GM19455 (cell line): ENCODE results near the gene GRHL1.
"Not testable (repeated sequence)": the region's sequence is repeated elsewhere in the genome, so short reads cannot be mapped to it uniquely, and the experiment has no call there.

Experiments used
- ATAC-seq: cut with Tn5 transposase; IDR thresholded peaks from one replicate; pipeline ENCODE4 v1.9.1; 2021; ENCODE audit not compliant: unreplicated experiment

GRHL1 gene

DNA sequence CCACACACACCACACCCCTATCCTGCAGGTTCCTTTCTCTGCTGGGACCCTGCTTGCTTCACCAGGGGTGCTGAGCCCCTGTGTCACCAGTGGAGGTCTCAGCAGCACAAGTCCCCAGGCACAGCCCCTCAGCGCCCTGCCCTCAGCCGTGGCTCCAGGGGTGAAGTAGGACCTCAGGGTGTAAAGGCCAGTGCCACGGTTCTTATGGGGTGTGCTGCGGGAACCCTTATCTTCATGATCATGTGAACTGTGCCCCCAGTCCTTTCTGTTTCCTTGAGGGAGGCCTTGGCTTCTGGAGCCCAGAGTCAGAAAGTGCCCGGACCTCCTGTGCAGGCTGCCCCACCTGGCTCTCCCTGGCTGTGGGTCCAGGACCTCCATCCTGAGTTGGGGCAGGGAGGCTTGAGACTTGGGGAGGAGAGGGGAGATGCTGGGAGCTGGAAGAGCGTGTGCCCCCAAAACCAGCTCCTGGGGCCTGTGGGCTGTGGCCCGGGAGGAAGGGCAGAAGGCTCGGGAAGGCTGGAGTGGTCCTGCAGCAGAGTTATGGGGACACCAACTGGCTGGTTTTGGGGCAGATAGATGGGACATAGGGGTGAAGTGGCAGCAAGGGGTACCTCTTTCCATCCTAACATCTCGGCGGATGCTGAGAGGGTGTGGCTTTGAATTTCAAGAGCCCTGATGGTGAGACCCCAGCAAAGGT is 71.6 kb downstream of the GRHL1 start:
- no peak for ATAC-seq

GRCh38 chr2:10026940-10027569 is 75.6 kb downstream of the GRHL1 start:
- ATAC-seq, result no peak

DNA sequence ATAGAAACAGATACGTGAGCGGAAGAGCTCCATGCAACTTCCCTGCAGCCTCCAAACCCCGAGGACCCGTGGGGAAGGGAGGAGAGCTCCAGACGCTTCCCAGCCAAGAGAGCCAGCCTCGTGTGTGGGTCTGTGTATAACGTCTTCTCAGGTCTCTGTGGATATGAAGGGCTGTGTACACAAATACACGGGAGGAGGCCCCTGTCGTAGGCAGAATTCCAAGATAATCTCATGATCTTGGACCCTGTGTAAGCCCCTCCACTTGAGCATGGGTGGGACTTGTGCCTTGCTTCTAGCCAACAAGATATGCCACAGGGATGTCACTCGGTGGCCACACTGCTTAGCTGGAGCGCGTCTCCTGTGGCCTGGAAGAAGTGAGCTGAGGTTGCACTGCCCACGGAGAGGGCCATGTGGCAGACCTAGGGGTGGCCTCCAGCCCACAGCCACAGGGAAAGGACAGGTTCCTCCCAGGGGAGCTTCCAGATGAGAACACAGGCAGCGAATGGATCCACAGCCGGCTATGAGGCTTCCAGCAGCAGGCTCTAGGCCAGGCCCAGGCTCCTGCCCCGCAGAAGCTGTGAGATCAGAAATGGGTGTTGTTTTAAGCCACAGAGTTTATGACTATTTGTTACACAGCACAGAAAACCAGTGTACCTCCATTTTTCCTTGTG is 76.3 kb downstream of the GRHL1 start:
- no peak for ATAC-seq

DNA sequence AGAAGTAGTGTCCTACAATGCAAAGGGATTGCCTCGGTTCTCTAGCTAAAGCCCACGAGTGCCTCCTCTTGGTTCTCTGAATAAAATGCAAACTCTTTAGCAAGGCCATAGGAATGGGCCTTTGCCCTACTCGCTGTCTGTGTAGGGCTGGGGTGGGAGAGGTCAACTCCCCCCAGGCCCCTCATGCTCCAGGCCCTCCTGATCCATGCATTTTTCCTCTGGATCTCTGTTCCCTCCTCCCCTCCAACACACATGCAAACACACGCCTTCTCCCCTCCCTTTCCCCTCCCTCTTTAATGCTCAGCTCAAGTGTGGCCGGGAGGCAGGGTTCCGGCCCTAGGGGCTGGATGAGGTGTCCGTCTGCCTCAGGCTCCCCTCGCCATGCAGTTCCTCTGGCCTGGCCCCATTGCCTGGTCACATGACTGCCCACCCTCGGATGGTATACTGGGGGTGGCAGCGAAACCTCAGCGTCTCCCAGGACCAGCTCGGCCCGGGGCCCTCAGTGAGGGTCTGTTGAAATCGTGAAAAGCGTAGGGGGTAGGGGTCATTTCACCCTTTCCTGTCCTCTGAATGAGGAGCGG is 77.0 kb downstream of the GRHL1 start:
- ATAC-seq, result no peak

DNA sequence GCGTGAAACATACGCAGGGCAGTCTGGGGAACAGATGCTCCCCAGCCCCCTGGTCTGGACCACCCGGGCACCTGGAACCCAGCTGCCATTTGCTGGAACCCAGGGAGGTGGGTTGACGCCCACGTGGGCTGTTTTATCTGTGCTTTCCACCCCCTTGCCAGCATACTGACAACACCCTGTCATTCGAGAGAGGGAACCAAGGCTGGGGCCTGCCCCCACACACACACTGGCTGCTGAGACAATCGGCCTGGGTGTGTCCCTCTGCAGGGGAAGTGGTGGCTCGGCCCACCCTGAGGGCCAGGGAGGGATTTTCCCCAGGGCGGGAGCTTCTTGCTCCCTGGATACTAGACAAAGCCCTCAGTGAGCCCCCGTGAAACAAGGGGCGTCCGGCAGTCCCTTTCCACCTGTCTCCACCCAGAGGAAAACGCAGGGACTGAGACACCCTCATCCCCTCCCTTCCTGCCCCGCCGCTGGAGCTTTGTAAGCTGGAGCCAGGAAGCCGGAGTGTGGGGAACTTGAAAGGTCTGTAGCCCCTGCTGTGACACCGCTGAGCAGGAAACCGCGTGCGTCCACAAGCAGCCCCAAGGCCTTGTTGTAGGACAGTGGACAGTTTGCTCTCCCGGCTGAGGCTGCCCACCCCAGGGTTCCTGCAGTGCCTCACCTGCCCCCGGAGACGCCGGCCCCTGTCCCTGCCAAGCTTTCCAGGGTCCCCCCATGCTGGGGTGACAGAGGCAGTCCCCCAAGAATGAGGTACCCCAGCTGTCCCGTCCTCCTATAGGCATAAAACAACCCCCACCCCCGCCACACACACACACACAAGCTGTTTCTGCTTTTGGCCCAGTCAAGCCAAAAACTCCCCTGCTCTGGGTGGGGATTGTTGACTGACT is 77.7 kb downstream of the GRHL1 start:
- ATAC-seq, result peak; percentile 54

DNA sequence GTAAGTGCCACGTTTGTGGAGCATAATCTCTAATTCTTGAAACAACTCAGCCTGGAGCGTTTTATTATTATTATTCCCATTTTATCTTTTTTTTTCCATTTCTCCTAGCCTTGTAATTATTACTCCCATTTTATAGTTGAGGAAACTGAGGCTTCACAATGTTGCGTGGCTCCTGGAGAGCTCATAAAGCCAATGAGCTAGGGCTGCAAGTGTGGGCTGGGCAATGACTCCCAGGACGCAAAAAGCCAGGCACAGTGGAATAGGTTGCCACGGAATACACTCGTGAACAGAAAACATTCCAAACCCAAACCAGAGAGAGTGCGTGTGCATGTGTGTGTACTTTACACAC is 78.4 kb downstream of the GRHL1 start:
- no peak for ATAC-seq

DNA sequence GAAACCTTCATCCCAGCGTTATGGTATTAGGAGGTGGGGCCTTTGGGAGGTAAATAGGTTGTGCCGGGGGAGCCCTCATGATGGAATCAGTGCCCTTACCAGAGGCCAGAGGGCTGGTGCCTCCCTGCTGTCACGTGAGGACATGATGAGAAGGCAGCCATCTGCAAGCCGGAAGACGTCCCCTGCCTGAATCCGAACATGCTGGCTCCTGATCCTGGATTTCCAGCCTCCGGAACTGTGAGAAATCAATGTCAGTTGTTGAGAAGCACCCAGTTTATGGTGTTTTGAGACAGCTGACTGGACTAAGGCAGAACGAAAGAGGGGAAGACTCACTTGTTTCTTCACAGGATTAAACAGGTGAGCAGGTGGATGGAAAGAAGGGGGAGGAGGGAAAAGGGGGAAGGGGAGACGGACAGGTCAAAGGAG is 78.8 kb downstream of the GRHL1 start:
- no peak for ATAC-seq

DNA sequence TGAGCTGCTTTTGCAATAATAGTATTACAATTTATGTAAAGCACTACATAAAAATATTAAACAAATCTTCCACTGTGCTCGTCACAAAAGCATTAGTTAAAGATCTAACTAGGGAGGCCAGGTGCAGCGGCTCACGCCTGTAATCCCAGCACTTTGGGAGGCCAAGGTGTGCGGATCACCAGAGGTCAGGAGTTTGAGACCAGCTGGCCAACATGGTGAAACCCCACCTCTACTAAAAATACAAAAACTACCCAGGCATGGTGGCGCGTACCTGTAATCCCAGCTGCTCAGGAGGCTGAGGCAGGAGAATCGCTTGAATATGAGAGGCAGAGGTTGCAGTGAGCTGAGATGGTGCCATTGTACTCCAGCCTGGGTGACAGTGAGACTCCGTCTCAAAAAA is 79.3 kb downstream of the GRHL1 start:
- ATAC-seq, result not testable (repeated sequence)

DNA sequence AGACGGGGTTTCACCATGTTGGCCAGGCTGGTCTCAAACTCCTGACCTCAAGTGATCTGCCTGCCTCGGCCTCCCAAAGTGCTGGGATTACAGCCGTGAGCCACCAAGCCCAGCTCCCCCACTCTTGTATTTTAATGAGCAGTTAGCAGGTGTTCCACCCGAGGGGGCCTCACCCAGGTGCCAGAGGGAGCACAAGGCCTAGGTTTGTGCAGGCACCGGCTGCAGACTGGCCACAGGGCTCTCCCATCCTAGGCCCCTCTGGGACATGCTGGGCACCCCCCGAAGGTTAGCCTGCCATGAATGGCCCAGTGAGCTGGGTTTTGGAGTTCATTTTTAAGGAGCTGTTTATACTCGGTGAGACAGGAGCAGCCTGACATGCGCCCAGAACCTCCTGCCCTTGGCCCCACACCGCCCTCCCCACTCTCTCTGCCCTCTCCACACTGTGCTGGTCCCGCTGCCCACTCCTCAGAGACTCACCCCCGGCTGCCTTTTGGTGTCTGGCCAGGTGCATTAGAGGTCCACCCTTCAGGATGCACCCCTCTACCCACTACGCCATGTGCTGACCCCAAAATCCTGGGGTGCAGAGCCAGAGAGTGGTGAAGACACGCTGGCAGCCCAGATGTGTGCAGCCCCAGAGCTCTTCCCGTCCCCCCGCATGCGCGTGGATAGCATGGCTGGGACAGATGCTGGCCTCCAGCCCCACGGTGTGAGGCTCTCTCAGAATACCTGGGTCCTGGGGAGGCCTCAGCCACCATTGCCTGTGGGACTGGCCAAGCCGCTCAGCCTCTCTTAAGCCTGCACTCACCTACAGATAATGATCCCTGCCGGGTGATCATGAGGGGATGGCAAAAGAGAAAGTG is 80.6 kb downstream of the GRHL1 start:
- no peak for ATAC-seq

DNA sequence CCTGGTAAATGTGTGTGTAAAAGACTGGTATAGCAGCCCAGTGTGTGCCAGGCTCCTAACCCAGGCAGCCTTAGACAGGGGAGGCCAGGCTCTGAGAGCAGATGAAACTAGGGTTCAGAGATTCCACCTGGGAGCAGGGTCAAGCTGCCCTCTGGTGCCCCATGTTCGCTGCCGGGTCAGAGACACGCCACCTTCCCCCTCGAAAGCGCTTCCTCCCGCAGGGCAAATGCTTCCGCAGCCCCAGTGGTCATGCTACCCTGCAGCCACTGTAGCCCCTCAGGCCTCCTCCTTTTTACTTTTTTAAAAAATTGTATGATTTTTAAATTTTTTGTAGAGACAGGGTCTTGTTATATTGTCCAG is 81.2 kb downstream of the GRHL1 start:
- no peak for ATAC-seq

DNA sequence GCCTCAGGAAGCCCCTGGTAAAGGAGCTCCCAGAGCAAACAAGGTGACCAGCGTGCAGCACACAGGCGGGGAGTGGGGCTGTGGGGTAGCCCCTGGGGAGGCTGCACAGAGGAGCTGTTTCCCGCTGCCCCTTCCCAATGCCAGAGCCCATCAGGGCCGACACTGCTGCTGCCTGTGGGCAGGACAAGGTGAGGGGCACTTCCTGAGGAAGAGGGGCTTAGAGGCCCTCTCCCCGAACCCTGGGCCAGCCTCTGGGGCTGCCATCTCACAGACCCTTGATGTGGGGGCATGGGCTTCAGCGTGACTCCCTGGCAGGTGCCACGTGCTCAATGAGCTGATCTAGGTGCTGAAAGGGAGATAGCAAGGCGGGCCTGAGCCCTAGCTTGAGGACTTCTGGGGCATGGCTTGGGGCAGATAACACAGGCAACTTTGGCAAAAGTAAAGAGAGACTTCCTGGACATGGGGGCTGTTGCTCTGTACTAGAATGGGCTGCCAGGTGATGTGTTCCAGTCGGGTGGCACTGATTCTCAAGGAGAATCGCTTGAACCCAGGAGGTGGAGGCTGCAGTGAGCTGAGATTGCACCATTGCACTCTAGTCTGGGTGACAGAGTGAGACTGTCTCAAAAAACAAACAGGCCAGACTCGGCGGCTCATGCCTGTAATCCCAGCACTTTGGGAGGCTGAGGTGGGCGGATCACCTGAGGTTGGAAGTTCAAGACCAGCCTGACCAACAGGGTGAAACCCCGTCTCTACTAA is 81.9 kb downstream of the GRHL1 start:
- no peak for ATAC-seq

GRCh38 chr2:10034333-10035052 is 83.0 kb downstream of the GRHL1 start:
- ATAC-seq, result no peak

- no peak for ATAC-seq
Observed at GRCh38 chr2:10035053-10035422, 83.5 kb downstream of the GRHL1 start.

GRCh38 chr2:10035633-10036032 is 84.1 kb downstream of the GRHL1 start:
- ATAC-seq, result no peak

- ATAC-seq, result no peak
Observed at GRCh38 chr2:10036095-10036884, 84.8 kb downstream of the GRHL1 start.

- no peak for ATAC-seq
Observed at GRCh38 chr2:10038123-10038522, 86.6 kb downstream of the GRHL1 start.

- ATAC-seq, result no peak
Observed at GRCh38 chr2:10038716-10039115, 87.2 kb downstream of the GRHL1 start.
